ENCODE measurements around the gene DCAF6.
A peak's percentile ranks its signal among the peaks of the same experiment; 100 is the strongest.
"Not testable (repeated sequence)": the region's sequence is repeated elsewhere in the genome, so short reads cannot be mapped to it uniquely, and the experiment has no call there.

The DCAF6 gene

DNA sequence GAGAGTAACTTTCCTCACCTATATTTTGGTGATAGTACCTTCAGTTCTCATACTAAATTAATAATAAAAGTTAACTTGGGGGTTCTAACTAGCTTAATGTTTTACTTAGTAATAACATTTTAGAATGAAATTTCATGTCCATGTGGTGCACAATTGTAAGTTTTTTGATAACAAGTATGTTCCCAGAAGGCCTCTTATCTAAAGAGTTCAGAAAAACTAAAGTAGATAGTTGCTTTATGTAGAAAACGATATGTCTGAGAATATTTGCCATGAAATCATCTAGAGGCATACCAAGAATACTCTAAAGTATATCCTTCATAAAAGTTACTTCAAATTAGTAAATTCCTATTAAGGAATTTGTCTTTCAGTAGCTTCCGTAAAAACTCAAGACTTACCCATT lies 12.4 kb upstream of the DCAF6 start:
- no peak for DNase-seq

DNA sequence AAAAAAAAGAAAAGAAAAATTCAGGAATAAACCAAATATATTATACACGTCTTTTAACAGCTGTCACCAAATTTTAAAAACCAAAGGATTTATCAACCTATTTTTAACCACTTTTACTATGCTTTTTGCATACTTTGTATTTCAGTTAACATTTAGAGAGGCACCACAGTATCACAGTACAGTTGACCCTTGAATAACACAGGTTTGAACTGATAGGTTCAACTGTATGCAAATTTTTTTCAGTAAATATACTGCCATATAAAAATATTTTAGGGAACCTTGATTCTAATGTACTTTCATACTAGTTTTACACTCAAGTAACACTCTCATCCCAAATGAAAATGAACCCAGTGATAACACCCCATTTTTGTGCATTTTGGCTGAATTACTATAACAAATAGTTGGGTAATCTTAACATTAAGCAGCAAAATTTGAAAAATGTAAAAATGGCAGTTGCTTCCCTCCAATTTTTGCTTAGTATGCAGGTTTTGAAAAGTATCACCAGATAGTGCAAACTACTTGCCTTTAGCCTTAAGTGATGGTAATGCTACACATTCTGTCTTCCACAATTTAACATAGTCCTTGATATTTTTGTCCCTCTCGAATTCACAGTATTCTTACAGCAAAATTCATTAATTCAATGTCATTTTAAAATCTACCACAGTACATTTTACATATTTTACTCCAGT lies 11.8 kb upstream of the DCAF6 start:
- no peak for DNase-seq

DNA sequence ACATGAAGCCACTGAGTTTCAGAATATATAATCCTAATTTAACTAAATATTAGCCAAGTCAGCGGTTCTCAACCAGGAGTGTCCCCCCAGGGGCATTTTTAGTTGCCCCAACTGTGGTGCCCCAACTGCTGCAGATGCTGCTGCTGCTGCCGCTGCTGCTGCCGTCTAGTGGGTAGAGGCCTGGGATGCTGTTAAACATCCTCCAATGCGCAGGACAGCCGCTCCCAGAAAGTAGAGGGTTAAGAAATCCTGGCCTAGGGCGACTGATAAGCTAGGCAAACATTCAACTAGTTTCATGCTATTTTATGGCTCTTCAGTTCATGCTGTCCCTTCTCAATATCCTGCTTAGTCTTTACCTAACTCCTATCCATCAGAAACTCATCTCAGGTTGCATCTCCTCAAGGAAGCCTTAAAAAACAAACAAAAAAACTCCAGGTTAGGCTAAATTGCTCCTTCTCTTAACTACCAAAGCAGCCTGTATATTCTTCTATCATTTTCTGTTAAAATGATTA lies 9.9 kb upstream of the DCAF6 start:
- DNase-seq, result peak; percentile 53

DNA sequence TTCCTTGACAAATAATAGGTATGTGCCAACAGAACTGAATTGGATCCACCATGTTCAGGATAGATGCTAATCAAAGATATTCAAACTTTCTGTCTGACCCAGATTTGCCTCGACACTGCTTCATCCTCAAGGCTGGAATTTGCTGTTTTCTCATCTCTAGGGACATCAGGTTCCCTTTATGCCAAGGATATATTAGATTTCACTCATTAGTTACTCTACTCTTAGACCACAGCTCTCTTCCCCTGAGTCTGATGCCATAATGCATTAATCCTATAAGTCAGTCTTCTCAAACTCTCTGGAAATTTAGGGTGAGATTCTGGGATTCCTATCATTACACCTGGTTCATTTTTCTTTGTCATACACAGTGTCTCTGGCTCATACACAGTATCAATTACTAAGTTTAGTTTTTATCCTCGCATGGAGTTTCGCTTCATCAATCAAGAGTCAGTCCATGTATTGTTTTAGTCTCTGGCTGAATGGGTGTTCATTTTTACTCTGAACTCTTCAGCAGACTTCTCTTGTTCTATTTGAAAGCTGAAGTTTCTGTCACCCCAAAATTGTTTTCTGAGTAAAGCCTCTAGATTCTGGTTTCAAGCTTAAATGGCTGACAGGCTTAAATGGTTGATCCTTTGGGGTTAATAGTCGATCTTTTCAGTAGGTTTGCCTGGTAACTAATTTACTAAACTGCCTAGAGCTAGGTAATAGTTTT lies 9.3 kb upstream of the DCAF6 start:
- DNase-seq, result no peak

DNA sequence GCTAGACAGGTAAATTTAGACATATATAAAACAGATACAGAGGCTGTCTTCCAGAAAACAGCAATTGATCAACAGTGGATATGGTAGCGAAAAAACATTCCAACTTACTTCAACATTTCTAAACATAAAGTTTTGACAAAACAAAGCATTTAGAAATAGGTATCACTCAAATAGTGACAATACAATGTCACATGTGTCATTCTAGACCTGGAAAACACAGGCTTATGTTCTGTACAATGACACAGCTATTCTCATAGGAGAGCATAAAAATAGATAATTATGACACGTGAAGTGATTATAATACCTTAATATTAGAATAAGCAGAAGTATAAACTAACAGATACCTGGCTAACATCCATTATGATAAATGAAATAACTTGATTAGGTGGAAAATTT lies 8.0 kb upstream of the DCAF6 start:
- DNase-seq, result no peak

DNA sequence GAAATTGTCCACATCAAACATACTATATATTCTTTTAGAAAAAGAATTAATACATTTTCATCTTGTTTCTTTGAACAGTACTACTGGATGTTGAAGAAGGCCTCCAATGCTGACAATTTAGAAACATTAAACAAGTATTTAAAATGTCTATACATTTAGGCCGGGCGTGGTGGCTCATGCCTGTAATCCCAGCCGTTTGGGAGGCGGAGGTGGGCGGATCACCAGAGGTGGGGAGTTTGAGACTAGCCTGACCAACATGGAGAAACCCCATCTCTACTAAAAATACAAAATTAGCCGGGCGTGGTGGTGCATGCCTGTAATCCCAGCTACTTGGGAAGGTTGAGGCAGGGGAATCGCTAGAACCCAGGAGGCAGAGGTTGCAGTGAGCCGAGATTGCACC lies 7.6 kb upstream of the DCAF6 start:
- DNase-seq, result not testable (repeated sequence)

DNA sequence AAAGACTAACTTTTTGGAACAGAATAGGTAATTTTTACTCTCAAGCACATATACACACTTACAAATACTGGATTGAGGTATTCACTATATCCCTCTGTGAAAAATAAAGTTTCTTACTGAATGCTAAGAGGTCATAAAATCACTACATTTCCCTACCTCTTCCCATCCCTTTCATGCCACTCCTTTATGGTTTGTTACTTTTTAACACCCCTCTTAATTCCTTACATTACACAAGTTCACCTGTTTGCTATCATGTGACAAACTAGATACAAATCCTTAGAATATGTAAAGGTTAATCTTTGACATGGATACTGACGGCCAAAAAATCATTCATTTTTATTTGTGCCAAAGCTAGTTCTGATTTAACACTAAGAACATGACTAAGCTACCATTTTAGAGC lies 6.8 kb upstream of the DCAF6 start:
- DNase-seq, result no peak

DNA sequence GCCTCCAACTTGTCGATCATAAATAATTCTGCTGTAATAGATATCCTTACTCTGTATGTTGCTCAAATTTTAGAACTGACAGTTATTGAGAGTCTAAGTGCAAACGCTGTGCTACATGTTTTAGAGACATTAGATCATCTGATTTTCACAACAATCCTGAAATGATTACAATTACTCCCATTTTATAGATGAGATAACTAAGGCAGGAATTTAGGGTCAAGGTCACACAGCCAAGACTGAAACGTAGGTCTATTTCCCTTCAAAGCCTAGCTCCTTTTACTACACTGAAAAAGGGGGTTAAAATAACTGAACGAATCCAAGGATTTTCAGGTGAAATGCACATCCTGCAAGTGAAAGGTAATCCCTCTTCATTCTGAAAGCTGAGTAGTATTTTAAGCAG lies 2.7 kb upstream of the DCAF6 start:
- DNase-seq, result no peak

DNA sequence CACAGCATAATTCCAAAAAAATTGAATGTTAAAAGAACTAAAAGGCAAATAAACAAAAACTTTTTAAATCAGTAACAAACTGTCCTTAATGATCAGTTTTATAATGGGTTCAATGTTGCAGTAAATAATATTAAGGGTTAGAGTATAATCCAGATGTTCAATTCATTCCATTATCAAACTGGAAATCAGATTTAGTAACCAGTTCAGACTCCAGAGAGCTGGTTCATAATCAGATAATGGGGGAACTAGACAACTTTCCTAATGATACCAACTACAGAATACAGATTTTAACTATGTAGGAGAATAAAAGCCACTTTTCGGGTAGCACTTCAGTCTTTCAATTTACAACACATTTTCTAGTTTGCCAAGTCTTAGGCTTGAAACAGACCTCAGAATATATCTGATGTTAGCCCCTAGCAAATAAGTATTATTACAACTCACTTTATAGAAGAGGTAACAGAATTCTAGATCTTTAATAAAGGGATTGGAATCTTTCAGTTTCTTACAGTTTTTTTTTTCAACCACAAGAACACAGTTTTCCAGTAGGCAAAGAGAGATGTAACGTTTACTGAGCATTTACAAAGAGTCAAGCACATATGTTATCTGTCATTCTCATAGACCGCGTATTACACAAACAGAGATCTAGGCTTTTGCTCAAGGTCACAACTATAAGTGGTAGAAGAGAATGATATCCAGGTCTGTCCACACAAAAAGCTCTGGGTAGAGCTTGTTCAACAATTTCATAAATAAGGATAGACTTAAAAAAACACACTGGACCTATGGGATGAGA lies 1.9 kb upstream of the DCAF6 start:
- no peak for DNase-seq

DNA sequence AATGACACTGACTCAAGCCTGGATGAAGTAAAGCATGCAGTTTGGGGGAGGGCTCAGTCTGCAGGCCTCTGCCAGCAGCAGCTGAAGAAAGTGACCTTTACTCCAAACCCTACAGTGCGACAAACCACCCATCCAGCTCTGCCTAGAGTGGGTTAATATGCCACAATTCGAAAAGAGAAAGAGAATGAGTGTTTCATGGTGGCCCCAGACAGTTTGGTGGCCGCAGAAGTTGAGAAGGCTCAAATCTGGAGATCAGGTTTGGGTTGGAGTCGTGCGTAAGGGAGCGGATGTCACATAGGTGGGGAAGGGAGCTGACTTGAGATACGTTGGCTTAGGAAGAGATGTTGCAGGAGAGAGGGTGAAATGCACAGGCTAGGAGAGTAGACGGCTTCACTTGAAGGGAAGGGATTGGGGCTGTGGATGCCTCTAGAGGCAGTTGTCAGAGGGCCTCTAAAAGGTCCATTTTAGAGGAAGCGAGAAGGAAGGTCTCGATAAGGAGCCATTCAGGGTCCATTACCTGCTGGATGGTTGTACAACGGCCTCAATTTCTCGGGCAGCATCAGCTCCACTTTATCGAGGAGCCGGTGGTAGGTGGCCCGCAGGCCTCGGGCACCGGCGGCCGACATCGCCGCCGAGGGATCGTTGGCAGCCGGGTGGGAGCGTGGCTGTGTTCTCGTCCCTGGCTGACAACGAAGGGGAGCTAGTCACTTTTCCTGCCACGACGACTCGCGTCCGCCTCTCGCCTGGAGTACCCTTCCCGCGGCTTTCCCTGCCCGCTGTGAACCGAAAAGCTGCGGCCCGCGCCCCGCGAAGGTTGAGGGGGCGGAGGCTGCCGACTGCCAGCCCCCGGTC lies 1.0 kb upstream of the DCAF6 start:
- peak; percentile 73 for DNase-seq

DNA sequence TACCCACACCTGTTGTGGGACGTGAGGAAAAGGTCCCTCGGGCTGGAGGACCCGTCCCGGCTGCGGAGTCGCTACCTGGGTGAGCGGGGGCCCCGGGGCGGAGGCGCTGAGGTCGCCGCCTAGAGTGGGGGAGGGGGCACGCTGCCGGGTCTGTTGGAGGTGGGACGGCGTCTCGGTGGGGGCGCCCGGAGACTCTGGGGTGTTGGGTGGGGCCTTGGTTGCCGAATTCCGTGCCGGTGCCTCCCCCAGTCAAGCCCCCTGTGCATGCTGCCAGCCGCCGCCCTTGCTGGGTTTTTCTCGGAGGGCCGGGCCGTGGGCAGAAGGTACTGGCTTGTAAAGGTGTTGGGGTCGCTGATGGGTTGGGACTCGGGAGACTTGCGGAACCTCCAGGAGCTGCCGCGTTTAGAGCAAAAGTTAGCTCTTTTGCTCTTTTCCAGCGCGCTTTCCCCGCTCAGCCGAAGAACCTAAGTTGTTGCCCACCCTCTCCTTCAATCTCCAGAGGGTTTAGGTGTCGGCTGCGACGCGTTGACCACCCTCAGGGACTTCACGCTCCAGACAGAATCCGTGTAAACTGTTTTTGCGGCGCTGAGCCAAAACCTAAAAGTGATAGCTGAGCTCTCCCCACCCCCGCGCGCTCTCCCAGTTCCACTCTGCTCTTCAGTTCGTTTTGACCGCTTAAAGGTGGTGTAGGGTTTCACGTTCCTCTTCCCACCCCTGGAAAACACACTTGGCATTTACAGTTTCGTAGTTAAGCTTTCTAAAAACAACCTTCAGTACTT lies 636 bp downstream of the DCAF6 start, which contains the start of gene MPC2:
Gene MPC2 (minus strand): TSS at position 143 of the 779 bp plus-strand sequence. CDS start 1,231 bp downstream, outside the sequence.
- peak; percentile 79 for DNase-seq

DNA sequence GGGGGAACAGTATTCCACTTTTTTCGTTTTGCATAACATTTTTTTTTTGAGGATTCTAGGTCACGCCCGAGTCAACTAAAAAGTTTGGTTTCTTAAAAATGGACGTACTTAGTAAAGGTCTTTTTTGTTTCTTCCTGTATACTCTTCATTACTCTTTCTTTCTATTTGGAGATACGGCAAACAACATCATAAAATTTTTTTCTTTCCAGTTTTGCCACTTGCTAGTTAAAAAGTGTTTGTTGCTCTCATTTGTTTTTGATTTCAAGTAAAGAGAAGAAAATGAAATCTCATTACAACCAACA lies 1.2 kb downstream of the DCAF6 start:
- no peak for DNase-seq

DNA sequence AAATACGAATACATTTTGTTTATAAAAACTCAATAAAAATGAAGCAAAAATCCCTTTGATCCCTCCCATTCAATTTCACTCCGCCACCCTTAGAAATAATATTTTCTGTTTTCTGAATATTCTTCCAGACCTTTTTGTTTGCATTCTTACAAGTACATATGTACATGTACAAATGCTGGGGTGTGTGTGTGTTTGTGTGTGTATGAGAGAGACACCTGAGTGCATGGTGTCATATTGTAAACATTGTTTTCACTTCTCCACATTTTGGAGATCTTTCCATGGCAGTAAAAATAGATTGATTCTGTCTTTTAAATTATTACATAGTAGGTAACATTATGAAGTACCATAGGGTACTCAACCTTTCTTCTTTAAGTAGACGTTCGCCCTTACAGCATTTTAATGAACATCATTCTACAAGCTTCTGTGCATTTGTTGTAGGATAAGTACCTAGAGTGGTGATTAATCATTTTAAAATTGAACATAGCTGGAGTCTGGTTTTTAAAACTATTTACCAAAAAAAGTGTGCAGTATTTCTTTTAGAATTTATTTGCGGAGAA lies 1.7 kb downstream of the DCAF6 start:
- no peak for DNase-seq

DNA sequence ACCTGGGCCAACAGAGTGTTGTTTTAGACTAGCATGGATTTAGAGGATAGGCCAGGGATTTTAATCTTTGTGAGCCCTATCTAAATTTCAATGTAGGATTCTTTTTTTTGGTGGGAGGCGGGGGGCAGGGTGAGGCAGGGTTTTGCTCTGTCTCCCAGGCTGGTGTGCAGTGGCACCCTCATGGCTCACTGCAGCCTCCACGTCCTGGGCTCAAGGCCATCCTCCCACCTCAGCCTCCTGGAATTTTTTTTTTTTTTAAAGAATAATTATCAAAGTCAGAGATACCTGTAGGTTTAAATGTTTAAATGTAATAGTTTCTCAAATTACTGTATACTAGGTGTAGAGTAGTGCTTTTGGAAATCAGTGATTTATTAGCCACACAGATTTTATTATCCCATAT lies 3.8 kb downstream of the DCAF6 start:
- no peak for DNase-seq

DNA sequence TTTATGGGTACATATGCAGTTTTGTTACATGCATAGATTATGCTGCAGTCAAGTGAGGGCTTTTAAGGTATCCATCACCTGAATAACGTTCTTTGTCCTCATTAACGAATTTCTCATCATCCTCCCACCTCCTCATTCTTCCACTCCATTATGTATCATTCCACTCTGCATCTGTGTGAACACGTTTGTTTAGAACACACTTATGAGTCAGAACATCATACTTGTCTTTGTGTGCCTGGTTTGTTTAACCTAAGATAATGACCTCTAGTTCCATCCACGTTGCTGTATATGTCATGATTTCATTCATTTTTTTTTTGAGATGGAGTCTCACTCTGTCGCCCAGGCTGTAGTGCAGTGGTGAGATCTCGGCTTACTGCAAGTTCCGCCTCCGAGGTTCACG lies 7.1 kb downstream of the DCAF6 start:
- DNase-seq, result no peak

DNA sequence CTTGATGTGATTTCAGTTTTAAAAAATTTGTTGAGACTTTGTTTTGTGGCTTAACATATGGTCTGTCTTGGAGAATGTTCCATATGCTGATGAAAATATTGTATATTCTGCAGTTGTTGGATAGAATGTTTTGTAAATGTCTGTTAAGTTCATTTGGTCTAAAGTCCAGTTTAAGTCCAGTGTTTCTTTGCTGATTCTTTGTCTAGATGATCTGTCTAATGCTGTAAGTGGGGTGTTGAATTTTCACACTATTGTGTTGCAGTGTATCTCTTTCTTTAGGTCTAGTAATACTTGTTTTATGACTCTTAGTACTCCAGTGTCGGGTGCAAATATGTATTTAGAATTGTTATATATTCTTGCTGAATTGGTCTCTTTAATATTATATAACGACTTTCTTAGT lies 11.2 kb downstream of the DCAF6 start:
- DNase-seq, result no peak

DNA sequence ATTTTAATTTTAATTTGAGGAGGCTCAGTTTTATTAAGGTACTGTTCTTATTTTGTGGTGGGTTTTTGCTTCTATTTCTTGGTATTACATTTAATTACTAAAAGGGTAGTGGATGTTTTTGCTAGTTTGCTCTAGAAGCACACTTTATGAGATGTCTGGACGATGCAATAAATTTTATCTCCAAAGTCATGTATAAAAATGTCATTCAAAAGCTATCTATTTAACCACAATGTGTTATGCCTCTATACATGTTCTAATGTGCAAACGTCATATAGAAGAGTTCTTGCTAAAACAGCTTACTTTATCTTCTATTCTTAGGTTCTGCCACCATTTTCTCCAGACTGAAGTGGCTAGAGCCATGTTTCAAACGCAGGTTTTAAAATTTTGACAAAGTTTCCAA lies 13.3 kb downstream of the DCAF6 start:
- DNase-seq, result no peak

DNA sequence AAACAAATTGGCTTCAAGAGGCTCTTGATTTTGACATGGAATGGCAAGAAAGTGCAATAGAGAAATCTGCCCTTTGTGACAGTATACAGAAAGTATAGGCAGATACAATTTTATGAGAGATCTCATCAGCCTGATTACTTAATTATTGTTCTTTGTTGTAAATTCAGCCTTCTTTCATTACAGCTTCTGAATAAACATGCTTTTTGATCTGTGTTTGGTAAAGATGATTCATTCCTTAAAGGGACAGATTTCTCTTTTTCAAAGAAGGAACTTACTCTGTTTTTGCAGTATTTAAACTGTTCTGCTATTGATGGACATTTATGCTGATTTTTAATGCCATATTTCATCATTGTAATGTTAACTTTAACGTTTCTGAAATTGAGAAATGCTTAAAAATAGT lies 14.1 kb downstream of the DCAF6 start:
- DNase-seq, result no peak

DNA sequence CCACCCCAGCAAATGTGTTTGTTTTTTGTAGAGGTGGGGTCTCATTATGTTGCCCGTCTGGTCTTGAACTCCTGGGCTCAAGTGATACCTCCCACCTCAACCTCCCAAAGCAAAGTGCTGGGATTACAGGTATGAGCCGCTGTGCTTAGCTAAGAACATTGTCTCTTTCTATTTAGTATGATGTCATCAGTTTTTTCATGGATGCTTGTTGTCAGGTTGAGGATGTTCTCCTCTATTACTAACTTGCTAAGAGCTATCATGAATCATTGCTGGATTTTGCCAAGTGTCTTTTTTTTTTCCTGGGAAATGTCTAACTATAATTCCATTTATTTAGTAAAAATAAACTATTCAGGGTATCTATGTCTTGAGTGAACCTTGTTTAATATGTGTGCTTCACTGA lies 19.4 kb downstream of the DCAF6 start:
- DNase-seq, result no peak

DNA sequence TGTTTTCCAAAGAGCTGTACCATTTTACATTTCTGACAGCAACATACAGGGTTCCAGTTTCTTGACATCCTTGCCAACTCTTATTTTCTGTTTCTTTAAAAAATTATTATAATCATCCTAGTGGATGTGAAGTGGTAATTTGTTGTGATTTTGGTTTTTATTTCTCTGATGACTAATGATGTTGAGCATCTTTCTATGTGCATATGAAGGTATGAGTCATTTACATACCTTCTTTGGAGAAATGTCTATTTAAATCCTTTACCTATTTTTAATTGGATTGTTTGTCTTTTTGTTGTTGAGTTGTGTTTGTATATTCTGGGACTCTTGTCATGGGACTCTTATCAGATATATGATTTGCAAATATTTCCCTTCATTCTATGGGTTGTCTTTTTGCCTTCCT lies 21.2 kb downstream of the DCAF6 start:
- no peak for DNase-seq

DNA sequence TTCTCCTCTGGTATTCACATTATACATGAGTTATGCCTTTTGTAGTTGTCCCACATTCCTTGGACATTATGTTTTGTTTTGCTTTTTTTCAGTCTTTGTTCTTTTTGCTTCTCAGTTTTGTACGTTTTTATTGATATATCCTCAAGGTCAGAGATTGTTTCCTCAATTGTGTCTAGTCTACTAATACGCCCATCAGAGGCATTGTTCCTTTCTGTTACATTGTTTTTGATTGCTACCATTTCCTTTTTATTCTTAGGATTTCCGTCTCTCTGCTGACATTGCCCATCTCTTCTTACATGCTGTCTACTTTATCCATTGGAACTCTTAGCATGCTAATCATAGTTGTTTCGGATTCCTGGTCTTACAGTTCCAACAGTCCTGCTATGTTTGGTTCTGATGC lies 28.2 kb downstream of the DCAF6 start:
- DNase-seq, result no peak

DNA sequence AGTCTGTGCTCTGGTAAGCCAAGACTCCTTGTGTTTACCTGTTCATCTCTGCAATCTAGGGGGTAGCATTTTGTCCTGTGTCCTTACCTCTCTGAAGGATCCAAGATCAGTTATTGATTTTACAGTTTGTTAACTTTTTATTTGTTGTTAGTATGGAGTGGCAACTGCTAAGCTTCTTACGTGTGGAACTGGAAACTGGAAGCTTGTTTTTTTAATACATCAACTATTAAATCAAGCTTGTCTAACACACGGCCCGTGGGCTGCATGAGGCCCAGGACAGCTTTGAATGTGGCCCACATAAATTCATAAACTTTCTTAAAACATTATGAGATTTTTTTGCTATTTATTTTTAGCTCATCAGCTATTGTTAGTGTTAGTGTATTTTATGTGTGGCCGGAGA lies 29.6 kb downstream of the DCAF6 start:
- no peak for DNase-seq
